HEK293 (cell line): ENCODE results near the gene OR10D3.

Experiments used
- CTCF ChIA-PET: fragments of 350-600 bp; formaldehyde crosslinking; extraction: SDS; loops from one replicate; lab custom pipeline; 2021; ENCODE audit warnings: antibody characterized with exemption; lab: Yijun Ruan, JAX
- POLR2A ChIA-PET: fragments of 300-600 bp; formaldehyde crosslinking; extraction: SDS; loops from one replicate; lab custom pipeline; 2020; ENCODE audit warnings: antibody characterized with exemption, inconsistent platforms; lab: Yijun Ruan, JAX
- H3K27ac ChIP-seq: fragments of 200-500 bp; sonication (Bioruptor generic); 2 replicates; pipeline ENCODE4 v1.5.1; 2014; ENCODE audit warnings: low read depth, low read length, control low read depth, inconsistent platforms; ENCODE audit errors: extremely low read depth
- H3K36me3 ChIP-seq, 2 experiments: fragments of 200-500 bp in 1 of 2; sonication (Bioruptor generic) in 1 of 2; 1 replicate in 1 of 2; 2 replicates in 1 of 2; pipeline ENCODE4 v1.5.1; 2014 to 2017; ENCODE audit warnings: inconsistent platforms in 2 of 2, low read length in 2 of 2; ENCODE audit not compliant: control insufficient read depth in 2 of 2, insufficient read depth in 1 of 2
- H3K4me1 ChIP-seq: fragments of 200-500 bp; sonication (Bioruptor generic); 2 replicates; pipeline ENCODE4 v1.5.1; 2014; ENCODE audit warnings: mild to moderate bottlenecking, low read length, inconsistent platforms; ENCODE audit not compliant: control insufficient read depth, insufficient read depth
- H3K4me3 ChIP-seq: 2 replicates; pipeline ENCODE4 v1.5.1; 2011; ENCODE audit warnings: low read depth, mild to moderate bottlenecking, control low read depth, low read length, moderate library complexity
- H3K9me3 ChIP-seq: fragments of 200-500 bp; sonication (Bioruptor generic); 2 replicates; pipeline ENCODE4 v1.5.1; 2014; ENCODE audit warnings: low read depth, low read length, inconsistent platforms; ENCODE audit not compliant: control insufficient read depth, insufficient read depth
- ELK4 ChIP-seq: IDR thresholded peaks from 2 replicates; pipeline ENCODE4 v1.6.1; 2011; ENCODE audit warnings: mild to moderate bottlenecking, low read depth, low read length, borderline replicate concordance
- GLI2 ChIP-seq: fragments of 450-650 bp; formaldehyde crosslinking; IDR thresholded peaks from 2 replicates; pipeline ENCODE4; 2017; ENCODE audit warnings: missing biosample characterization, missing genetic modification characterization, low read depth, borderline replicate concordance
- GLI4 ChIP-seq: fragments of 450-650 bp; formaldehyde crosslinking; IDR thresholded peaks from 2 replicates; pipeline ENCODE4 v1.5.1; 2016; ENCODE audit warnings: missing biosample characterization, missing genetic modification characterization
- PATZ1 ChIP-seq: fragments of 450-650 bp; formaldehyde crosslinking; IDR thresholded peaks from 2 replicates; pipeline ENCODE4 v1.5.1; 2016; ENCODE audit warnings: missing biosample characterization, missing genetic modification characterization
- SCRT1 ChIP-seq: fragments of 450-650 bp; formaldehyde crosslinking; IDR thresholded peaks from 2 replicates; pipeline ENCODE4 v1.5.1; 2016; ENCODE audit warnings: missing biosample characterization, missing genetic modification characterization, borderline replicate concordance
- SETDB1 ChIP-seq: IDR thresholded peaks from one replicate; pipeline ENCODE4 v1.6.1; 2017; ENCODE audit warnings: mild to moderate bottlenecking, low read length, moderate library complexity, mixed read lengths; ENCODE audit not compliant: insufficient read length
- ZNF155 ChIP-seq: fragments of 450-650 bp; formaldehyde crosslinking; IDR thresholded peaks from 2 replicates; pipeline ENCODE4 v1.5.1; 2016; ENCODE audit warnings: missing biosample characterization, missing genetic modification characterization
- ZNF18 ChIP-seq: fragments of 450-650 bp; formaldehyde crosslinking; IDR thresholded peaks from 2 replicates; pipeline ENCODE4 v1.5.1; 2016; ENCODE audit warnings: missing biosample characterization, missing genetic modification characterization
- ZNF248 ChIP-seq: fragments of 450-650 bp; formaldehyde crosslinking; IDR thresholded peaks from 2 replicates; pipeline ENCODE4 v1.5.1; 2017; ENCODE audit warnings: missing biosample characterization, missing genetic modification characterization
- ZNF280C ChIP-seq: fragments of 450-650 bp; formaldehyde crosslinking; IDR thresholded peaks from 2 replicates; pipeline ENCODE4 v1.5.1; 2016; ENCODE audit warnings: missing biosample characterization, missing genetic modification characterization
- ZNF350 ChIP-seq: fragments of 450-650 bp; formaldehyde crosslinking; IDR thresholded peaks from 2 replicates; pipeline ENCODE4 v1.5.0; 2017; ENCODE audit warnings: missing biosample characterization, mild to moderate bottlenecking, missing genetic modification characterization
- ZNF391 ChIP-seq: fragments of 450-650 bp; formaldehyde crosslinking; IDR thresholded peaks from 2 replicates; pipeline ENCODE4 v1.5.1; 2016; ENCODE audit warnings: low read depth, missing biosample characterization, missing genetic modification characterization, borderline replicate concordance
- ZNF449 ChIP-seq: fragments of 450-650 bp; formaldehyde crosslinking; IDR thresholded peaks from 2 replicates; pipeline ENCODE4 v1.5.1; 2017; ENCODE audit warnings: missing biosample characterization, mild to moderate bottlenecking, missing genetic modification characterization, moderate library complexity
- ZNF549 ChIP-seq: fragments of 450-650 bp; IDR thresholded peaks from 2 replicates; pipeline ENCODE4 v1.5.1; 2018; ENCODE audit warnings: missing biosample characterization, missing genetic modification characterization, mild to moderate bottlenecking, inconsistent platforms, moderate library complexity
- ZNF571 ChIP-seq: fragments of 450-650 bp; formaldehyde crosslinking; IDR thresholded peaks from 2 replicates; pipeline ENCODE4 v1.5.0; 2017; ENCODE audit warnings: missing biosample characterization, missing genetic modification characterization
- ZNF747 ChIP-seq: fragments of 450-650 bp; formaldehyde crosslinking; IDR thresholded peaks from 2 replicates; pipeline ENCODE4 v1.5.1; 2016; ENCODE audit warnings: missing biosample characterization, missing genetic modification characterization
- ZNF768 ChIP-seq: fragments of 450-650 bp; formaldehyde crosslinking; IDR thresholded peaks from 2 replicates; pipeline ENCODE4 v1.5.1; 2018; ENCODE audit warnings: missing biosample characterization, mild to moderate bottlenecking, missing genetic modification characterization
- ZSCAN16 ChIP-seq: fragments of 450-650 bp; formaldehyde crosslinking; IDR thresholded peaks from 2 replicates; pipeline ENCODE4 v1.5.1; 2016; ENCODE audit warnings: missing biosample characterization, missing genetic modification characterization
- TF ChIP-seq, protein P1 (sequence below): fragments of 450-650 bp; formaldehyde crosslinking; IDR thresholded peaks from 2 replicates; pipeline ENCODE4 v1.5.1; 2016; ENCODE audit warnings: missing biosample characterization, missing genetic modification characterization

Gene OR10D3

DNA sequence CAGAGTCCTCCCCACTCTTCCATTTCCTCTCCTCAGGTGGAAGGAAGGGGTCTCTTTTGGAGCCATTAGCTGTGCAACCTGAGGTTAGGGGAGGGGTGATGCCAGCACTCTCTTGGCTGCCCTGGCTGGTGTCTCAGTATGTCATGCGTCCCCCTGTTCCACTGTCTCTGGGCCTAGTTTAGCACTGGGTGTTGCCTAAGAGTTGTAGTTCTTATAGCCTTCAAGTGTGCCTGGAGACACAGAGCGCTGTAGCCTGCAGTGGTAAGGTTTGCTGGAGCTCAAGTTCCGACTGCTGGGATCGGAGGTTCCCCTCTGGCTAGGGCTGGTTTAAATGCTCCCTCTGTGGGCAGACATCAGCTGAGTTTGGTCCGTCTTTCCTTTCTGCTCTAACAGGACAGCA lies 20.9 kb downstream of the OR10D3 start (continued):
- TF ChIP-seq ZNF350 (tag by site-specific recombination): no peak

DNA sequence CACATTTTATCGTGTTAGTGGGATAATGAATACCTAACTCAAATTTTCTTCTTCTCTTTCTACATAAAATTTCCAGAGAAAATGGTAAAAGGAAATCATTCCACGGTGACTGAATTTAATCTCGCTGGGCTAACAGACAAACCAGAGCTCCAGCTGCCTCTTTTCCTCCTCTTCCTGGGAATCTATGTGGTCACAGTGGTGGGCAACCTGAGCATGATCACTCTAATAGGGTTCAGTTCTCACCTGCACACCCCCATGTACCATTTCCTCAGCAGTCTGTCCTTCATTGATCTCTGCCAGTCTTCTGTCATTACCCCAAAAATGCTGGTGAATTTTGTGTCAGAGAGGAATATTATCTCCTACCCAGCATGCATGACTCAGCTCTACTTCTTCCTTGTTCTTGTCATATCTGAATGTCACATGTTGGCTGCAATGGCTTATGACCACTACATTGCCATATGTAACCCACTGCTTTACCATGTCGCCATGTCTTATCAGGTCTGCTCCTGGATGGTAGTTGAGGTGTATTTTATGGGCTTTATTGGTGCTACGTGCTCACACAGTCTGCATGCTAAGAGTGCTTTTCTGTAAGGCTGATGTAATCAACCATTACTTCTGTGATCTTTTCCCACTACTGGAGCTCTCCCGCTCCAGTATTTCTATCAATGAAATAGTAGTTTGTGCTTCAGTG lies 24.1 kb downstream of the OR10D3 start:
- Histone ChIP-seq H3K4me3 (no peak overlapping the region), H3K27ac (no peak overlapping the region), H3K9me3 (no peaks in the 10 kb centered on the region), H3K36me3 (no peaks in the 10 kb centered on the region), H3K4me1 (no peaks in the 10 kb centered on the region)
- POLR2A ChIA-PET: no interaction called here
- CTCF ChIA-PET: interaction anchor here (0.6 to 2.0 kb wide), 2 partner anchors 13 to 156 kb away, joined by 3 to 5 read pairs; no protein-coding TSS in a partner anchor
- no peak for TF ChIP-seq ZNF768
- TF ChIP-seq ZNF18 (tag by site-specific recombination): no peak
- no peak for TF ChIP-seq ZSCAN16 (tag by site-specific recombination)
- TF ChIP-seq ZNF391 (tag by site-specific recombination): no peak
- TF ChIP-seq SCRT1 (tag by site-specific recombination): no peak
- TF ChIP-seq, protein P1, sequence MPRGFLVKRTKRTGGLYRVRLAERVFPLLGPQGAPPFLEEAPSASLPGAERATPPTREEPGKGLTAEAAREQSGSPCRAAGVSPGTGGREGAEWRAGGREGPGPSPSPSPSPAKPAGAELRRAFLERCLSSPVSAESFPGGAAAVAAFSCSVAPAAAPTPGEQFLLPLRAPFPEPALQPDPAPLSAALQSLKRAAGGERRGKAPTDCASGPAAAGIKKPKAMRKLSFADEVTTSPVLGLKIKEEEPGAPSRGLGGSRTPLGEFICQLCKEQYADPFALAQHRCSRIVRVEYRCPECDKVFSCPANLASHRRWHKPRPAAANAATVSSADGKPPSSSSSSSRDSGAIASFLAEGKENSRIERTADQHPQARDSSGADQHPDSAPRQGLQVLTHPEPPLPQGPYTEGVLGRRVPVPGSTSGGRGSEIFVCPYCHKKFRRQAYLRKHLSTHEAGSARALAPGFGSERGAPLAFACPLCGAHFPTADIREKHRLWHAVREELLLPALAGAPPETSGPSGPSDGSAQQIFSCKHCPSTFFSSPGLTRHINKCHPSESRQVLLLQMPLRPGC (tag by site-specific recombination): no peak
- no peak for TF ChIP-seq ZNF248
- no peak for TF ChIP-seq ZNF571 (tag by site-specific recombination)
- TF ChIP-seq ZNF350 (tag by site-specific recombination): no peak
- no peak for TF ChIP-seq ZNF280C (tag by site-specific recombination)
- no peak for TF ChIP-seq ZNF747 (tag by site-specific recombination)
- no peak for TF ChIP-seq ZNF449 (tag by site-specific recombination)
- TF ChIP-seq SETDB1: no peak
- no peak for TF ChIP-seq ZNF549 (tag by site-specific recombination)
- no peak for TF ChIP-seq ZNF155 (tag by site-specific recombination)
- TF ChIP-seq PATZ1 (tag by site-specific recombination): no peak
- TF ChIP-seq GLI4: no peak
- no peak for TF ChIP-seq GLI2
- TF ChIP-seq ELK4: no peak
